IMR-90 (cell line): Measurements from ENCODE around the gene DUS1L. TPM values are rescaled to one million over a fixed set of nuclear protein-coding genes. Genes with fewer than 3 reads are reported as not detected.

Source experiments
- ATAC-seq: fragments of 200-7000 bp; cut with Tn5 transposase; 2 replicates; pipeline ENCODE4 v1.9.1; 2020; ENCODE audit warnings: low read depth, mild to moderate bottlenecking, moderate library complexity
- BruUV-seq: library from RNA; stranded (reverse); fragments of 400-500 nt; replicated peaks from 2 replicates; lab custom pipeline; 2021; lab: Mats Ljungman, UMichigan
- CTCF ChIA-PET: fragments of 300-600 bp; formaldehyde crosslinking; extraction: SDS; loops from one replicate; lab custom pipeline; 2021; ENCODE audit warnings: antibody characterized with exemption; lab: Yijun Ruan, JAX
- POLR2A ChIA-PET: fragments of 300-600 bp; sonication (Branson Sonifier 250); formaldehyde crosslinking; loops from one replicate; lab custom pipeline; 2022; ENCODE audit warnings: antibody characterized with exemption; ENCODE audit not compliant: unreplicated experiment; lab: Charles Lee
- DNase-seq: peaks from one replicate; pipeline ENCODE4 v3.0.0; 2013
- H2AFZ ChIP-seq: replicated peaks from 2 replicates; pipeline ENCODE3; 2013; ENCODE audit warnings: low read length, mild to moderate bottlenecking; ENCODE audit not compliant: poor library complexity
- H2AK5ac ChIP-seq: 2 replicates; pipeline ENCODE4 v1.6.1; 2013; ENCODE audit warnings: low read depth, low read length, inconsistent platforms
- H2AK9ac ChIP-seq: replicated peaks from 2 replicates; pipeline ENCODE3; 2013; ENCODE audit warnings: mild to moderate bottlenecking, low read depth, low read length, moderate library complexity; ENCODE audit not compliant: poor library complexity
- H2BK120ac ChIP-seq: 2 replicates; pipeline ENCODE4 v1.6.1; 2013; ENCODE audit warnings: low read depth, low read length, inconsistent platforms
- H2BK15ac ChIP-seq: 3 replicates; pipeline ENCODE4 v1.6.1; 2013; ENCODE audit warnings: low read depth, low read length, inconsistent platforms
- H2BK20ac ChIP-seq: 2 replicates; pipeline ENCODE4 v1.6.1; 2013; ENCODE audit warnings: low read depth, mild to moderate bottlenecking, inconsistent platforms, low read length, moderate library complexity
- H2BK5ac ChIP-seq: 2 replicates; pipeline ENCODE4 v1.6.1; 2013; ENCODE audit warnings: mild to moderate bottlenecking, low read depth, low read length, inconsistent platforms; ENCODE audit not compliant: poor library complexity, severe bottlenecking
- H3K14ac ChIP-seq: replicated peaks from 2 replicates; pipeline ENCODE4 v1.6.1; 2013; ENCODE audit warnings: low read depth, low read length, inconsistent platforms
- H3K18ac ChIP-seq: 2 replicates; pipeline ENCODE4 v1.6.1; 2013; ENCODE audit warnings: low read depth, low read length, control low read depth
- H3K23ac ChIP-seq: 2 replicates; pipeline ENCODE4 v1.6.1; 2013; ENCODE audit warnings: low read depth, low read length, inconsistent platforms
- H3K27ac ChIP-seq: 2 replicates; pipeline ENCODE4 v1.5.1; 2013; ENCODE audit warnings: mild to moderate bottlenecking, control low read depth, low read length; ENCODE audit not compliant: insufficient read depth
- H3K27me3 ChIP-seq: 2 replicates; pipeline ENCODE4 v1.6.1; 2013; ENCODE audit warnings: low read length; ENCODE audit not compliant: control insufficient read depth, insufficient read depth
- H3K36me3 ChIP-seq: 2 replicates; pipeline ENCODE4 v1.6.1; 2013; ENCODE audit warnings: low read length, mixed read lengths; ENCODE audit not compliant: control insufficient read depth, insufficient read depth
- H3K4ac ChIP-seq: 2 replicates; pipeline ENCODE4 v1.6.1; 2013; ENCODE audit warnings: low read depth, low read length, inconsistent platforms
- H3K4me1 ChIP-seq: 2 replicates; pipeline ENCODE4 v1.6.1; 2013; ENCODE audit warnings: low read length, mixed read lengths; ENCODE audit not compliant: control insufficient read depth, insufficient read depth
- H3K4me2 ChIP-seq: 2 replicates; pipeline ENCODE4 v1.6.1; 2013; ENCODE audit warnings: low read depth, mild to moderate bottlenecking, control low read depth, low read length, moderate library complexity
- H3K4me3 ChIP-seq: 2 replicates; pipeline ENCODE4 v1.5.1; 2013; ENCODE audit warnings: low read depth, mild to moderate bottlenecking, control low read depth, low read length, moderate library complexity; ENCODE audit not compliant: insufficient read depth
- H3K56ac ChIP-seq: 2 replicates; pipeline ENCODE4 v1.6.1; 2013; ENCODE audit warnings: low read length, inconsistent platforms; ENCODE audit not compliant: insufficient read depth; ENCODE audit errors: extremely low read depth
- H3K79me1 ChIP-seq, 2 experiments: 2 replicates each; pipeline ENCODE4 v1.6.1; 2013; ENCODE audit warnings: low read length in 2 of 2, inconsistent platforms in 1 of 2, low read depth in 1 of 2
- H3K9ac ChIP-seq: 2 replicates; pipeline ENCODE4 v1.6.1; 2013; ENCODE audit warnings: low read depth, low read length, control low read depth
- H3K9me1 ChIP-seq: 2 replicates; pipeline ENCODE4 v1.6.1; 2013; ENCODE audit warnings: low read length, inconsistent platforms; ENCODE audit not compliant: insufficient read depth
- H3K9me3 ChIP-seq: 2 replicates; pipeline ENCODE4 v1.6.1; 2013; ENCODE audit warnings: low read length; ENCODE audit not compliant: control insufficient read depth, insufficient read depth
- H4K20me1 ChIP-seq: 2 replicates; pipeline ENCODE4 v1.6.1; 2013; ENCODE audit warnings: low read length, inconsistent platforms; ENCODE audit not compliant: insufficient read depth
- H4K5ac ChIP-seq: 2 replicates; pipeline ENCODE4 v1.6.1; 2013; ENCODE audit warnings: mild to moderate bottlenecking, low read depth, low read length, control low read depth
- H4K8ac ChIP-seq, 2 experiments: 2 replicates each; pipeline ENCODE4 v1.6.1; 2013; ENCODE audit warnings: low read depth in 2 of 2, low read length in 2 of 2, control low read depth in 1 of 2, inconsistent platforms in 1 of 2
- H4K91ac ChIP-seq: 2 replicates; pipeline ENCODE4 v1.6.1; 2013; ENCODE audit warnings: low read depth, low read length, inconsistent platforms; ENCODE audit not compliant: insufficient read depth
- RAD21 ChIP-seq: IDR thresholded peaks from 2 replicates; pipeline ENCODE4 v1.6.1; 2012; ENCODE audit warnings: low read length, improper control_type of control experiment
- WGBS, 2 experiments: methylation state at CpG; one replicate each; pipeline versions ENCODE4 v1.1.5 to v1.1.7; 2013; ENCODE audit warnings: missing lambda C conversion rate in 2 of 2; ENCODE audit not compliant: insufficient read length in 1 of 2; ENCODE audit errors: extremely low coverage in 2 of 2; 5-methylcytosine and 5-hydroxymethylcytosine counted together
- dilution Hi-C: fragments of 300-500 bp; cut with HindIII; formaldehyde crosslinking; loops from one replicate; pipeline ENCODE4 v1.14.3; 2018; ENCODE audit warnings: low sequenced_read_pairs; ENCODE audit not compliant: unreplicated experiment
- in situ Hi-C: fragments of 300-500 bp; cut with MboI; formaldehyde crosslinking; loops from 3 replicates; pipeline ENCODE4 v1.14.3; 2019; ENCODE audit warnings: low sequenced_read_pairs, inconsistent platforms, mixed read lengths
- intact Hi-C: fragments of 100-400 bp; cut with micrococcal nuclease; formaldehyde crosslinking; loops from 2 replicates; pipeline ENCODE4 v1.10.0; 2022
- polyA plus RNA-seq, 3 experiments: library from polyadenylated mRNA; depleted of rRNA; stranded (reverse); fragments of >200 nt; gene quantifications; 2 replicates each; pipeline ENCODE4 v1.2.3, GENCODE V29; 2012; ENCODE audit warnings: low replicate concordance in 1 of 3
- total RNA-seq: library from RNA; depleted of rRNA; stranded (reverse); fragments of >200 nt; gene quantifications from 2 replicates; pipeline ENCODE4 v1.2.3, GENCODE V29; 2012

Gene DUS1L
- total and polyA plus RNA-seq, 2 of the 4 experiments (the other 2 are of a cell fraction): 29.0 to 76.9 TPM

- ChIA-PET CTCF (no interaction called here), POLR2A (no interaction called here)
- intact Hi-C loops (no loop called here), dilution Hi-C loops (no loop called here), in situ Hi-C loops (no loop called here)
- no peak overlapping the region for H2BK20ac ChIP-seq
- DNase-seq (no peak), ATAC-seq (no peak)
- H3K56ac ChIP-seq: no peak overlapping the region
- H3K79me1 ChIP-seq: peaks cover 12 to 32% of the 10 kb centered on the region in 2 experiments
- no peak overlapping the region for H4K8ac ChIP-seq
- H3K9me1 ChIP-seq: no peaks in the 10 kb centered on the region
- H3K4me1 ChIP-seq: peaks cover 13% of the 10 kb centered on the region
- no peak overlapping the region for H4K91ac ChIP-seq
- H2AK5ac ChIP-seq: no peak overlapping the region
- H2BK15ac ChIP-seq: no peak overlapping the region
- H3K36me3 ChIP-seq: peaks cover 2% of the 10 kb centered on the region
- no peak overlapping the region for H3K4me2 ChIP-seq
- no peaks in the 10 kb centered on the region for H3K9me3 ChIP-seq
- H3K27ac ChIP-seq: no peak overlapping the region
- no peak overlapping the region for H2AK9ac ChIP-seq
- BruUV-seq: no TSS peak
- no peak overlapping the region for H4K5ac ChIP-seq
- H4K20me1 ChIP-seq: peaks cover 17% of the 10 kb centered on the region
- H3K9ac ChIP-seq: no peak overlapping the region
- WGBS, 2 experiments: 96% methylated on average over 19 of the region's 25 CpGs; no CpG with 5 or more reads in 1 of the 2 experiments
- H2BK5ac ChIP-seq: no peak overlapping the region
- TF ChIP-seq RAD21: no peak
- no peak overlapping the region for H3K23ac ChIP-seq
- no peak overlapping the region for H2BK120ac ChIP-seq
- no peak overlapping the region for H3K14ac ChIP-seq
- no peak overlapping the region for H3K4ac ChIP-seq
- no peak overlapping the region for H3K4me3 ChIP-seq
- no peaks in the 10 kb centered on the region for H3K27me3 ChIP-seq
- H2AFZ ChIP-seq: no peak overlapping the region
- no peak overlapping the region for H3K18ac ChIP-seq
Measured at GRCh38 chr17:82025401-82026107, 40.0 kb downstream of the DUS1L start.
